RCC 7860 (cell line): ENCODE results near the gene PHF12.

ENCODE experiments used
- DNase-seq: peaks from one replicate; pipeline ENCODE4 v3.0.0-alpha.2; 2015; ENCODE audit warnings: low spot score
- FAIRE-seq: peaks from 2 replicates; lab custom pipeline; 2012; peaks lifted over from hg19 to GRCh38; lab: Jason Lieb, UNC

The PHF12 gene

GRCh38 chr17:28956861-28957260 is 5.5 kb upstream of the PHF12 start:
- FAIRE-seq, result no peak
- DNase-seq, result no peak

GRCh38 chr17:28956112-28956511 is 4.8 kb upstream of the PHF12 start:
- FAIRE-seq (no peak), DNase-seq (no peak)

GRCh38 chr17:28955408-28955807 is 4.1 kb upstream of the PHF12 start:
- FAIRE-seq (no peak), DNase-seq (no peak)

GRCh38 chr17:28954886-28955285 is 3.6 kb upstream of the PHF12 start:
- FAIRE-seq, result no peak
- DNase-seq, result no peak

GRCh38 chr17:28953444-28954118 is 2.3 kb upstream of the PHF12 start:
- DNase-seq, result no peak

GRCh38 chr17:28951991-28952975 is 965 bp upstream of the PHF12 start:
- DNase-seq, result peak; percentile 97
- peak; percentile 93 for FAIRE-seq

More at GRCh38 chr17:28953444-28954118, 2.3 kb upstream of the PHF12 start:
- no peak for FAIRE-seq

- FAIRE-seq (no peak), DNase-seq (no peak)
These were observed 428 bp downstream of the PHF12 start for GRCh38 chr17:28950752-28951427.

GRCh38 chr17:28950017-28950751 is 1.1 kb downstream of the PHF12 start:
- FAIRE-seq (no peak), DNase-seq (peak; percentile 16)

- no peak for FAIRE-seq
- no peak for DNase-seq
These were observed 1.9 kb downstream of the PHF12 start for GRCh38 chr17:28949185-28950016.

GRCh38 chr17:28948873-28949184 is 2.5 kb downstream of the PHF12 start:
- no peak for DNase-seq
- FAIRE-seq, result no peak

- FAIRE-seq, result no peak
- DNase-seq, result no peak
These were observed 3.0 kb downstream of the PHF12 start for GRCh38 chr17:28948342-28948741.

GRCh38 chr17:28947639-28948038 is 3.7 kb downstream of the PHF12 start:
- DNase-seq (no peak), FAIRE-seq (no peak)

GRCh38 chr17:28946239-28946638 is 5.1 kb downstream of the PHF12 start:
- no peak for DNase-seq
- FAIRE-seq, result no peak

GRCh38 chr17:28944862-28945741 is 6.2 kb downstream of the PHF12 start:
- FAIRE-seq, result no peak

GRCh38 chr17:28944343-28944742 is 7.0 kb downstream of the PHF12 start:
- no peak for FAIRE-seq
- DNase-seq, result no peak

More at GRCh38 chr17:28944862-28945741, 6.2 kb downstream of the PHF12 start:
- DNase-seq, result no peak

- no peak for FAIRE-seq
- DNase-seq, result no peak
These were observed 8.4 kb downstream of the PHF12 start for GRCh38 chr17:28942925-28943324.

GRCh38 chr17:28941251-28941650 is 10.1 kb downstream of the PHF12 start:
- FAIRE-seq, result no peak

GRCh38 chr17:28940675-28941074 is 10.6 kb downstream of the PHF12 start:
- DNase-seq (no peak), FAIRE-seq (no peak)

More at GRCh38 chr17:28941251-28941650, 10.1 kb downstream of the PHF12 start:
- no peak for DNase-seq

GRCh38 chr17:28940142-28940541 is 11.2 kb downstream of the PHF12 start:
- DNase-seq (no peak), FAIRE-seq (no peak)
